Measurements from ENCODE around the gene CCT7.
"Not testable (repeated sequence)": the region's sequence is repeated elsewhere in the genome, so short reads cannot be mapped to it uniquely, and the experiment has no call there.

CCT7 gene

DNA sequence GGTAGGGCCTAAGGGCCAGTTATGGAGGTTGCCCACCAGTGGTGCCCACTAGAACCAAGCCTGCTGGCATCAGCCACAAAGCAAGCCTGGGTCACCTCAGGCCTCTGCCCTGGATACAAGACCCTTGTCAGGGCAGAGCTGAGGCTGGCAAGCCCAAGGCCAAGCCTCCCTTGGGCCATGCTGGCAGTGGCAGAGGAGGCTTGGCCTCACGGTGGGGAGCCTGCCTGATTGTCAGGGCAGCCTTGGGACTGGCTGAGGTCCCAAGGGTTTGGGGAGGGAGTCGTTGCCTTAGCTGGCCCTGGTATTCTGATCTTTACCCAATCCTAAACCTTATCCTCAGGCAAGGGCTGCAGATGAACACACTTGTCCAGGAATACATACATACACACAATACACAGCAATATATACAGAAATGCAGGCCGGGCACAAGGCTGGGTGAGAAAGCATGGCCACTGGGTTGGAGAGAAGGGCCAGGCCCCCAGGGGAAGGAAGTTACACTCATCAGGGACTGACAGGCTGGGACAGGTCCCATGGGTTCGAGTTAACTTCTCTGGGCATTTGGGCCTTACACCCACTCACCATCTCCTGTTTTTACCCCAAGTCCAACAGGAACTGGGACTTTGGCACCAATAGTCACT lies 21.0 kb downstream of the CCT7 start:
- DNase-seq (ENCODE audit: low read depth), result no peak

DNA sequence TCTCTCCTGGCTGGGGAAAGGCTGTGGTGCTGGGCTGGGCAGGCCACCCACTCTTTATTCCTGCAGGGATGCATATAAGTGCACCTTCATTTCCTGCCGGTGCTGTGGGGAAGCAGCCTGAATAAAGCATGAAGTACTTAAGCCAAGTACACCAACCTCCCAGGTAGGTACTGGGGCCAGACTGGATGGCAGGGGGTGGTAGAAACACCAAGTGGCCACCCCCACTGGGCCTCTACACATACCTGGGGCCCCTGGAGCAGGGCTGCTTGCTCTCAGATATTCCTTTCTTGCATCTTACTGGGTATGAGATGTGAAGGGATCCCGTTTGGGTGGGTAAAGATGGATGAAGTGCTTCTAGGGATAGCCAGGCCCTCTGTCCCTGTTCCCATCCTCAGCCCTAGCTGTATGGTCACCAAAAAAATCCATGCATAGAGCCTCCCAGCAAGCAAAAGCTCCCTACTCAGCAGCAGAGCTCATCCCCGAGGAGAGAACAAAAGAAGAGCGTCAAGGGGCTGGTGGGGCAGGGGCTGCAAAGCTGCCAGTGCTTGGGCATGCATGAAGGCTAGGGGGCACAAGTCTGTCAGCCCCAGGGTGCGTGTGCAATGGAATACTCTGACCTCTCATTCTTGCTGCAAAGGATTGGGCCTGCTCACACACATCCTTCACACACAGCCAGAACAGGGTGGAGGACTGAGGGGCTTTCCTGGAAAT lies 22.0 kb downstream of the CCT7 start:
- DNase-seq (ENCODE audit: low read depth), result no peak

DNA sequence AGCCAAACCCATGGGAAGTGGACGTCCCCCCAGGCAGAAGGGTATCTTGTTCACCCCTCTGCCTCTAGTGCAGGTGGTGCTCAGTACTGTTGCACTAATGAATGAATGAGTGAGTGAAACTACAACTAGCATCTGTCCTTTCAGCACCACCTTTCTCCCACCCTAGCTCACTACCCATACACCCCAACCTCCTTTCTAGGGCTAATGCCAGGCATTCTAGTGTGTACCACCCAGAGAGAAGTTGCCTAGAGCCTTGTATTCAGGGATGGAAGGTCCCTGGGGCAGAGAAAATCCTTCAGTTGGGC lies 22.5 kb downstream of the CCT7 start:
- DNase-seq (ENCODE audit: low read depth), result no peak

DNA sequence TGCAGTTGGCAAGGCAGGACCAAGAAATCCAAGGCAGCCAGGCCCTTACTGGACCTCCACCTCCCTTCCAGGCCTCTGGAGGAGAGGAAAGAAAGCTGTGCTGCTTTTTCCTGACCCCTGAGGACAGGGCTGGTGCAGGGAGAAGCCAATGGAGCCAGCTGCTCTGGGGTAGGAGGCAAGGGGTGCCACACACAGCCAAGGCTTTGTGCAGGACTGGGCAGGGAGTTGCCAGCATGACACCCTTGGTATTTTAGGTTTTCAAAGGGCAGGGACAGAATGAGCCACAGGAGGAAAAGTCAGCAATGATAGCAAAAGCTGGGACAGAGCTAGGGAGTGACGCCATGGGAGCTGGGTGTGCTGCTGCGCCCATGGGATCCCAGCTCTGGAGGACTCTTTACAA lies 22.9 kb downstream of the CCT7 start:
- DNase-seq (ENCODE audit: low read depth), result no peak

DNA sequence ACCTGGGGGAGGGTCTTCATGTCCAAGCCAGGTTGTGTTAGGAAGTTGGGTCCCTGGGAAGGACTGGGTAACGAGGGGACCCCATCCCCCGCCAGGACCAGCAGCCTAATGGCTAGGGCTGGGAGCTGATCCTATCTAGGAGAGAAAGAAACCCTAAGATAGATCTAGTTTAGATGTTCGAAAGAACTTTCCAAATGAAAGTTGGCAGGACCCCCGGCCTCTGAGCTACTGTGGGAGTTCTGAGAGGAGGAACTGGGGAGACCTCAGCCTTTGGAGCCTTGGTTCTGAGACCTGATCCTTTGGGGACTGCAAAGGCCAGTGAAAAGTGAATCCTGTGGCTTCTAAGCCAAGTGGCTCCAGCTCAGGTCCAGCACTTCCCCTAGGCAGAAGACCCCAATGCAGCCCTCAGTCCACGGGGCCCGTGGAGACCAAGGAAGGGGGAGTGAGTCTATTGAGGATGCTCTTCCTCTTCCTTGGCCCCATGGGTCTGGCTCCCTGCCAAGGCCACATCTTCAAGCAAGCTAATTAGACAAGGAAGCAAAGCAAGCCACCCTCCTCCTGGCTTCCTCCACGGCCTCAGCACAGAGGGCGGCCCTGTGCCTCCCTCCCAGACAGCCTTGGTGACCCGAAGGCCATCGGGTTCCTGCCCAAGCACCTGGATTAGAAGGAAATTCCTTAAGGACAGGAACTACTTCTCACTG lies 23.5 kb downstream of the CCT7 start:
- peak; percentile 58 for DNase-seq (ENCODE audit: low read depth)

DNA sequence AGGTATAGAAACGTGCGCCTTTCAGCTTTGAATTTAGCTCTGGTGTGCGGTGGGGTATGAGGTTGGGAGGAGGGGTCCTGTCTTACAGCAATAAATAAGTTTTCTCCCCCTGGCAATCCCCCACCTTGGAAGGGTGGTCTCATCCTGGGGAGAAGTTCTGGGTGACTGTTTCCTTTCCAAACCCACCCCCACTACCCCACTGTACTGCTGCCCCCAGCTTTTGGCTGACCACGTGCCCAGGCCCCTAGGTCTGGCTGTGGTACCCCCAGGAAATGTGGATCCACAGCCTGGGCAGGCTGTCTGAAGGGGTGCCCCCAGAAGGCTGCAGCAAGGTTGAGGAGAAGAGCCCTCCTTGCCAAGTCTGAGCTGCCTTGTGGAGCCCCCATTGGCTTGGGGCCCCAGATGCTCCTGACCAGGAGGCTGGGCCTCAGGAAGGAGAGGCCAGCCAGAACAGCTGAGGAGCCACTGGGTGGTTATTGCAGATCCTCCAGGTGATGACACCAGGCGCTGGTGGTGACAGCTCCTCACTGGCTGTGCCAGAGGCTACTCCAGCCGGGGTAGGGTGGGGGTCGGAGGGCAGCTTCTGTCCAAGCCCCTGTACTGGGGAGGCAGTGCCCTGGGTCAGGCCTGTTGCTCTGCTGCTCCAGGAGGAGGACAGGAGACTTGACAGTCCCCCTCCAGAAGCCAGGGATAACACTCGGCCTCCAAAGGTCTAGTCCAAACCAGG lies 24.2 kb downstream of the CCT7 start:
- DNase-seq (ENCODE audit: low read depth), result no peak

DNA sequence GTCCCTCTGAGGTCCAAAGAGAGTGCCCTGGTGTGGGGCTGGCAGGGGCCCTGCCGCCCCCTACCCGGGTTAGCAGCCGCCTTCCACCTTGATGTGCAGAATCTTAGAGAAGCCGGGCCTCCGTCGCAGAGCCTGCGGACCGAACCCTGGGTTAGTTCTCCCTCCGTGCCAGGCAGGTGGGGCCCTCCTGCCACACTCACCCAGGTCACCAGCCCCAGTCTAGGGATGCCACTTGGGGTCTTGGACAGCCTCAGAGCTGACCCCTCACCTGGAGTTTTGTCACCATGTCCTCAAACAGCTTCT lies 24.8 kb downstream of the CCT7 start:
- DNase-seq (ENCODE audit: low read depth), result no peak

DNA sequence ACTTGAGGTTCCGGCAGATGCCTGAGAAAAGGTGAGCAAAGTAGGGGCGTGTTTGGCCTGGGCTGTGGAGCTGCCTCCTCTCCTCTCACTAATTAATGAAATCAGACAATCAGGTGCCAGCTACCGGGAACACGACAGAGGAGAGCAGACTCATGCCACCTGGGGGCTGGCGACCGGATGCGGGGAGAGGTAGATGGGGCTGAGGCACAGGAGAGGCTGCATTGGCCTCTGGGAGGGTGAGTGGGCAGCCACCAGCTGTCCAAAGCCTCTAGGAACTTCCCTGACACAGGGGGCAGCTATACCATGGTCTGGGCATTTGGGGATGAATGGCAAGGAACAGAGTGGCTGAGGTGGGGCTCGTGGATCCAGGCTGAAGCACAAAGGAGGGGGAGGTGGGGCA lies 25.2 kb downstream of the CCT7 start:
- no peak for DNase-seq (ENCODE audit: low read depth)

DNA sequence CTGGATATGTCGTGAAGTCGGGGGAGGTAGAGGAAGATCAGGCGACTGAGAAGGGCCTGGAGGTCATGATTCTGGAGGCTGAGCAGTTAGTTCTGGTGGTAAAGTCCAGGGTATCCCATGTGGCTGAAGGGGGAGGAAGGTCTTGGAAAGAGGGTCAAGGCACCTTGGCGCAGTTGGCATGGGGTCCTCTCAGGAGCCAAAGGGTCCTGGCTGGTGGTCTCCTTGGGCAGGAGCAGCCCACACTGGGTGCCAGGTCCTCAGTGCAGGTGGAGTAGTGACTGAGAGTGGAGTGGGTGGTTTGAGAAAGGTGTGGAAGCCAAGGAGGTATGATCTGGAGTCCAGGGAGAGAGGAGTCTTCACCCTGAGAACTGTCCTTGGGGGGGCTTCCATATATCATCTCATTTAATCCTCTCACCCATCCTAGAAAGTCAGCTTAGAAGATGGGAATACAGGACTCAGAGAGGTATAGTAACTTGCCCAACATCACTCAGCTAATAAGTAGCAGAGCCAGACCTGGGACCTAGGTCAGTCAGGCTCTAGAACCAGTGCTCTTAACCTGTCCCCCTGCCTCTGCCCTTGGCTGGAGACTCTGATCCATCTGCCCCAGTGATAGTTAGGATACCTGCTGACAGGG lies 25.7 kb downstream of the CCT7 start:
- no peak for DNase-seq (ENCODE audit: low read depth)

DNA sequence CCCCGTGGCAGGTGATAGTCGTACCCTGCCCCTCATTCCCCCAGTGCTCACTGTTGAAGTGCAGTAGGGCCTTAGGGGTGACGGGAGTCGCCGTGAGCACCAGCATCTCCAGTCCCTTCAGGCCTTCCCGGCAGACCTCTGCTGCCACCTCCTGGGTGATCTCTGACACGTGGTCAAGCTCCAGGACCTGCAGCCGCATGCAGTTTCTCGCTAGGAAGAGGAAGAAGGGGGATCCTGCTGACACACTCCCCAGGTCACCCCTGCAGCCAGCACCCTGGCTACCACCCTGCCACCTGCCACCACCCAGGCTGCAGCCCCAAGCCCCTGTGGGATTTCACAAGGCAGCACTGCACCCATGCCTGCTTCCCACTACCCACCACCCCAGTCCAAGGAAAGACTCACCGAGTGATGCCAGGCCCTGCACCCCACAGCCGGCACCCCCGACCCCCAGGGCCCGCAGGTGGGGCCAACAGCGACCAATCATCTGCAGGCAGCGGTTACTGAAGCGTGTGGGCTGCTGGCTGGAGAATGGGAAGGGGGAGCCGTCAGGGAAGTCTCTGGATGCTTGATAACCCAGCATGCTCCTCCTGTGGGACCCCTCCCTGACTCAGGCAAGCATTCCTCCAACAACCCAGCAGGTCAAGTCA lies 26.4 kb downstream of the CCT7 start:
- DNase-seq (ENCODE audit: low read depth), result peak; percentile 41

DNA sequence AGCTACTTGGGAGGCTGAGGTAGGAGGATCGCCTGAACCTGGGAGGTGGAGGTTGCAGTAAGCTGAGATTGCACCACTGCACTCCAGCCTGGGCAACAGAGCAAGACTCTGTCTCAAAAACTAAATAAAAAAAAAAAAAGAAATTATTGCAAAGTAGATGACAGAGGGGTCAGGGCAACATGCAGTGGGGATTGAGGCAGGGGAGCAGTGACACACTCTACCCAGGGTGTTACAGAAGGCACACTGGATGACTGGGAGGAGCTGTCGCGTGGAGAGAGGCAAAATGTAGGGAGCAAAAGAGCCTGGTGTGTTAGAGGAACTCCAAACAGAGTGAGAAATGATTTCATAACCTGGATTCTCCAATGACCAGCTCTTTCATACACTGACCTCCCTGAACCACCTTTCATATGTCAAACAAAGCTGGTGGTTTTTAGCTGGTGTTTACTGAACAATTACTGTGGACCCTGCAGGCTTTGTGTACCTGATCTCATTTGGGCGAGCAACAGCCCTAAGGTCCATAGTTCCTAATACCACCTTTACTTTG lies 28.1 kb downstream of the CCT7 start:
- no peak for DNase-seq (ENCODE audit: low read depth)

DNA sequence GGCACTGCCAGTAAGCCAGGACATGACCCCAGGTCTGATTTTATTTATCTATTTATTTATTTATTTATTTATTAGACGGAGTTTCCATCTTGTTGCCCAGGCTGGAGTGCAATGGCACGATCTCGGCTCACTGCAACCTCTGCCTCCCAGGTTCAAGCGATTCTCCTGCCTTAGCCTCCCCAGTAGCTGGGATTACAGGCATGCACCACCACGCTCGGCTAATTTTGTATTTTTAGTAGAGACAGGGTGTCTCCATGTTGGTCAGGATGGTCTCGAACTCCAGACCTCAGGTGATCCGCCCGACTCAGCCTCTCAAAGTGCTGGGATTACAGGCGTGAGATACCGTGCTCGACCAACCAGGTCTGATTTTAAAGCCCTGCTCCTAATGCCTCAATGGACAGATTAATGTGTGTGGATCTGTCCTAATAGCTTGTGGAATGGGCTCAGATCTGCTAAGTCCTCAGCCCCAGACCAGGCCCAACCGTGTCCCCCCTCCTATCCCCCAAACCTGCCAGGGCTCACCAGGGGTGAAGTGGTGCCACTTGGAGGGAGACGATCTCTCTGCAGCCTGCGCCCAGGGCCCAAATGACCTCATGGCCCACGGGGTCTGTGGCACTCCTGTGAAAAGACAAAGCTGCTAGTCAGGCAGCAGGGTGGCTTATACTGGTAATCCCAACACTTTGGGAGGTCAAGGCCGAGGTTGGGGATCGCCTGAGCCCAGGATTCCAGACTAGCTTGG lies 28.8 kb downstream of the CCT7 start:
- not testable (repeated sequence) for DNase-seq (ENCODE audit: low read depth)

DNA sequence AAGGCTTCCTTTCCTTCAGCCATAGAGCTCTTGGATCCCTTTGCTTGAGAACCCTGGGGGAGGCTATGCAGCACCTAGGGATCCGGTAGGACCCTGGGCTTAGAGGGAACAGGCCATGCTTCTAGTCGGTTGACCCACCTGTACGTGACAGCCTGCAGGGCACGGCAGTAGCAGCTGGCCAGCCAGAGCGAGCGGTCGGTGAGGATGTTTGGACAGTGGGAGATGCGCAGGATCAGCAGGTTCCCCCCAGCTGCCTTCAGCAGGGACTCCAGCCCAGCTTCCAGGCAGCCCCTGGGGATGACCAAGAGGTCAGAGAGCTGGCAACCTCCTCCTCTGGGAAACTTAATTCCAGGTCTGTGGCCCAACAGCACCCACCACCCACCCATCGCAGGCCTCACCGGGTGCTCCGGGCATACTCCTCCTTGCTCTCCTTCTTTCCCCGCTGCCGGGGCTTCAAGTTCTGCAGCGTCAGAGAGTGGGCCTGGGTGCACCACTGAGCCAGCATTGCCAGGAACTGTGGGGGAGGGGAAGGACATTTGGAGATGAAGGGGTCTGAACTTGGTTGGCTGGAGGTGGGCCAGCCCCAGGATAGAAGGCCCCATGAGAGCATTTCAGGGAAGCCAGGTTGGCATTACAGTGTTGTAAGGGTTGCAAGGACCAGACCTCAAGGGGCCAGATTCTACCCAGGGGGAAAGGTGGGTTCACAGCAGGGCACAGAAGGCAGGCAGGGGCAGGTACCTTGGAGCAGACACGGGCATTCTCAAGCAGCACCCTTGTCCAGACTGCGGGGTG lies 29.6 kb downstream of the CCT7 start:
- no peak for DNase-seq (ENCODE audit: low read depth)

DNA sequence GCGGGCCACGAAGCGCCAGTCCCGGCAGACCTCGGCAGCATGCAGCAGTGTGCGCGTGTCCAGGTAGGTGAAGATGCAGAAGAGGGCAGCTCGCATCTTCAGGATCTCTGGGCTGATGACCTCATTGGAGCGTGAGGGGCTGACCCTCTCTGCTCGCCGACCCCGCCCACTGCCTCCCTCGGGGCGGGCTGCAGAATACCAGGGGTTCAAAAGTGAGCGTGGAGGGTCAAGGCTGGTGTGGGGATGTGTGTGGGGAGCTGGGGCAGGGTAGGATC lies 30.2 kb downstream of the CCT7 start:
- no peak for DNase-seq (ENCODE audit: low read depth)

DNA sequence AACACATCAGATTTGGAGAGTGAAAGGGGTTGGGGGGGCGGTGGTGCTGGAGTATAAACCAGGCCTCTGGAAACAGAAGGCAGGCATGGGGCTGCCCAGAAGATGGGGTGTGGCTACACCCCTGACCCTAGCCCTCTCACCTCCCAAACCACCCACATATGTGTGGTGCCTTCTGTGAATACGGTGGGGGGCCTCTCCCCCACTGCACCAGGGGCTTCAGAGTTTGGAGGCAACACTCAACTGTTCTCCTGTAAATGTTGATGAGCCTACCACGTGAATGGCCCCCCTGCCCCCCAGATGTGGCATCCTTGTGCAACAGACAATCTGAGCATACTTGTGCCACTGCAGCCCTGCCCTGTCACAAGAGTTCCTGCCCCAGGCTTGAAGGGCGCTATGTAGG lies 30.7 kb downstream of the CCT7 start:
- DNase-seq (ENCODE audit: low read depth), result no peak

DNA sequence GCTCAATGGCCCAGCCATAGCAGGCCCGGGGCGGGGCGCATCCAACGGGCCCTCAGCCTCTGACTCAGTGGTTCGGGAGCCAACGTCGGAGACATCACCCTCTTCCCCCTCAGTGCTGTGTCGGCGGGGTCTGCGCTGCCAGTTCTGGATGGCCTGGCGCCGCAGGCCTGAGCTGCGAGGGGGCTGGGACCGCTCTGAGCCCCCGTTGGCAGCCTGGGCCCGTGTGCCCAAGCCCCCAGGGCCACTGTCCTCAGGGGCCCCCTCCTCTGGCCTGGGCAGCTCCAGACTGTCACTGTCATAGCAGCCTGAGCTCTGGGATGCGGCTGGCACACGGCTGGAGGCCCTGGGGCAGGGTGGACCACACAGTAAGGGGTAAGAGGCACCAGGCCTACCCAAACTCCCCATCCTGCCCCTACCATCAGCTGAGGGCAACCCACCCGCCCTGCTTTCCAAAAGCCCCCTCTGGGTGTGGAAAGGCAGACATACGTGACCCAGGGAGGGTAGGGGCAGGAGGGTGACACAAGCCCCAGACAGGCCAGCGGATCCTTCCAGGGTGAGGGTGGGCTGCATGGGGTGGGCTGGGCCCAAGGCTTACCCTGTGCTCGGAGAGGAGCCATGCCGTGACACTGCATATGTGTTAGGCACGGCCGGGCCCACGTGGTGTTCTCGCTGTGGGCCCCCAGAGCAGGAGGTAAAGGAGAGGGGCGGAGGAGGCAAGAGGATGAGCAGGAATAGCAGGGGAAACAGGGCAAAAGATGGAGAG lies 31.4 kb downstream of the CCT7 start:
- DNase-seq (ENCODE audit: low read depth), result no peak

DNA sequence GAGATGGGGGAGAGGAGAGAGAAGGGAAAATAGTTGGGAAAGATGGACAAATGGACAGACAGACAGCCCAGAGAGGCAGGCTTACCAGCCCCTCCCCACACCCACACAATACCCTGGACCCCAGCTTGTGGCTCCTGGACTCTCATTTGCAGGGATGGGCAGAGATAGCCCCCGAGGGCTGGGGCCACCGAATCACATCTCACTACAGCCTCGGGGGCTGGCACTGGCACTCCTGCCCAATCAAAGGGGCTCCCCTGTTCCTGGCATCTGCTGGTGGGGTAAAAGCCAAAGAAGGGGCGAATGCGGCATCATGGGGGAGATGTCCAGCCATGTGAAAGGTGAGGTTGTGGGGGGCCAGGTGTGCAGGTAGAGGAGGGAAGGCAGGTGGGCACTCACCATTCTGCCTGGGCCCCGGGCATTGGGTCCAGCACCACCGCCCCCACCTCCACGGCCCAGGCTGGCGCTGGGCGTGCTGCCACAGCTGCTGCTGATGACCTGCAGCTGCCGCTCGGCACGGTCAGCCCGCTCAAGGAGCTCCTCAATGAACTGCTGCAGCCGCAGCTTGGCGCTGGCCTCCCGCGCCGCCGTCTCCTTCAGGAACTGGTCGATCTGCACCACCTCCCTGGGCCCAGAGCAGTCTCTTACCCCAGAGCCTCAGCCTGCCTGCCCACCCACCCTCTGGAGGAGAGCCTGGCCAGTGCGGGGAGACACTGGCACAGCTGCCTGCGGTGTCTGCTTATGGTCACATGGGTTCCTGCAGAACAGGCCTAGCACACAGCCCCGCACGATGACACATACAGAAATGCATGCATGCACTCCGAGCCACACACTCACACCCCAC lies 32.2 kb downstream of the CCT7 start:
- no peak for DNase-seq (ENCODE audit: low read depth)

DNA sequence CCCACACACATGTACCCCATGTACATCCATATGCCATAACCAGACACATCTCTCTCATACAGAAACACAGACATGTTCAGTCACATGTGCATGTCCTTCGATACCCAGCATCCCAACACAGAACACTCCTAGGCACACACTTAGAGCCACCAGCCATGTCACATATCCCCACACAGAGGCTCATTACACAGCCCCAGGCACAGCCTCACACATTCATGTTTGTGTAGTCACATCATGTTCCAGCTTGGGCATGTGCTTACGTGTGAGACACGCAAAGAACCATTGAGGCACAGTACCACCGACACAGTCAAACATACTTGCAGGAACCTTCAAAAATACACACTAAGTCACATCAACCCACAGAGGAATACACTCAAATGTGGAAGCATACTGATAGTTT lies 32.9 kb downstream of the CCT7 start:
- no peak for DNase-seq (ENCODE audit: low read depth)

DNA sequence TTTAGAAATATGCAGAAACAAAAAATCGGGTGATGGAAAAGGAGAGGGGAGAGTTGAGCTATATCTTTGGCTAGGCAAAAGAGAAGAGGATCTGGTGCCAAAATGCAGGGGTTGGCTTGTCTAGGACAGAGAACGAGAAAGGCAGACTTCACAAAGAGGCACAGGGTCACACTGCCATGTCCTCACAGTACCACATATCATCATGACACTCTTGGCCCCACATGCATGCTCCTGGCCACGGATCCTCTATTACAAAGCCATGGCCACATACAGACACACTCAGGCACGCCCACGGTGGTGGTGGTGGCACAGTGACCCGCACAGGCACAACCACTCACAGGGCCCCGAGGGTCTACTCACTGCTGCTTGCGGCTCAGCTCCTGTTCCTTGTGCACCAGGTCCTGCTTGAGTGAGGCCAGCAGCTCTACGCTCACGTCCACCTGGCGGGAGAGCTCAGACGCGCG lies 34.3 kb downstream of the CCT7 start:
- DNase-seq (ENCODE audit: low read depth), result no peak

Data from CMK (cell line).